ENCODE measurements around the gene TAAR1.

TAAR1 gene

DNA sequence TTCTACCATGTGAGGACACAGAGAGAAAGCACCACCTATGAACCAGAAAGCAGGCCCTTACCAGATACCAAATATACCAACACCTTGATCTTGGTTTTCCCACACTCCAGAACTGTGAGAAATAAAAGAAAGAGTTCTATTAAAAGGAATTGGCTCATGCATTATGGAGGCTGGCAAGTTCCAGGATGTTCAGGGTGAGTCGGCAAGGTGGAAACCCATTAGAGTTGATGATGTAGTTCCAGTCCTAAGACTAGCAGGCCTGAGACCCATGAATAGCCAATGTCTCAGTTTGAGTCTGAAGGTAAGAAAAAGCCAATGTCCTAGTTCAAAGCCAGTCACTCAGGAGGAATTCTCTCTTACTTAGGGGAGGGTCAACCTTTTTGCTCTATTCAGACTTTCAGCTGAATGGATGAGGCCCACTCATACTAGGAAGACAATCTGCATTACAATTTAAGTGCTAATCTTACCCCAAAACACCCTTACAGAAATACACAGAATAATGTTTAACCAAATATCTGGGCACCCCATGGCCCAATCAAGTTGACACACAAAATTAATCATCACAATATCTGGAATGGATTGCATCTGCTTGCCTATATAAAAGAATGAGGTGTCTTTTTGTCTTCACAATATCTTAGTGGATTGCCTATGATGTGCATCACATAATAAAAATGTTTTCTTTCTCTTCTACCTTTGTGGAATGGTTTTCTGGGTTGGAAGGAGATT is 5.5 kb upstream of the TAAR1 start:
- DNase-seq (ENCODE audit: low read depth, low spot score), result no peak
- H3K4me3 ChIP-seq (ENCODE audit: low read depth, low read length), result no peak overlapping the region
- TF ChIP-seq CTCF (IDR thresholded peaks at IDR 0.05; ENCODE audit: low read depth, low read length), result no peak
- in situ Hi-C loops (cut with HindIII; ENCODE audit: low sequenced_read_pairs), result no loop called here

- H3K4me3 ChIP-seq (ENCODE audit: low read depth, low read length), result no peak overlapping the region
- in situ Hi-C loops (cut with HindIII; ENCODE audit: low sequenced_read_pairs), result no loop called here
- TF ChIP-seq CTCF (IDR thresholded peaks at IDR 0.05; ENCODE audit: low read depth, low read length), result no peak
- no peak for DNase-seq (ENCODE audit: low read depth, low spot score)
Observed at GRCh38 chr6:132663661-132664060, 4.7 kb upstream of the TAAR1 start.

DNA sequence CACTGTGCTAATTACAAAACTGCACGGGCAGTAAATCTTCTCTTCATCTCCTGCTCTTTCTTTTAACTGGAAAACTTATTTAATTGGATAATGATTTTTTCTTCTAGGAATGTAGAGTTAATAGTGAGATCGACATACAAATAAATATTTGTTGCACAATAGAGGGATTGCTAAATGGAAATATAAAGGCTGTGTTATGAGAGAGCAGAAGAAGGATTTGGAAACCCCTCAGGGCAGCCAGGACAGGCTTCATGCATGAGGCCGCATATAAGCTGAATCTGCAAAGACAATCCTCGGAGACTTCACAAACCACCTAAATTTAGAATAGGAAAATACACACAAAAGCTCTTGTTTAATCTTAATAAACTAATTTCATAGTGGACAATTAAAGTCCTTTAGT is 2.9 kb upstream of the TAAR1 start:
- in situ Hi-C loops (cut with HindIII; ENCODE audit: low sequenced_read_pairs), result no loop called here
- TF ChIP-seq CTCF (IDR thresholded peaks at IDR 0.05; ENCODE audit: low read depth, low read length), result no peak
- H3K4me3 ChIP-seq (ENCODE audit: low read depth, low read length), result no peak overlapping the region
- no peak for DNase-seq (ENCODE audit: low read depth, low spot score)

GRCh38 chr6:132651062-132651461 is 7.9 kb downstream of the TAAR1 start:
- no peak overlapping the region for H3K4me3 ChIP-seq (ENCODE audit: low read depth, low read length)
- in situ Hi-C loops (cut with HindIII; ENCODE audit: low sequenced_read_pairs), result no loop called here

GRCh38 chr6:132650429-132650828 is 8.6 kb downstream of the TAAR1 start:
- TF ChIP-seq CTCF (IDR thresholded peaks at IDR 0.05; ENCODE audit: low read depth, low read length), result no peak
- DNase-seq (ENCODE audit: low read depth, low spot score), result no peak
- H3K4me3 ChIP-seq (ENCODE audit: low read depth, low read length), result no peak overlapping the region
- in situ Hi-C loops (cut with HindIII; ENCODE audit: low sequenced_read_pairs), result no loop called here

More at GRCh38 chr6:132651062-132651461, 7.9 kb downstream of the TAAR1 start:
- TF ChIP-seq CTCF (IDR thresholded peaks at IDR 0.05; ENCODE audit: low read depth, low read length), result no peak
- no peak for DNase-seq (ENCODE audit: low read depth, low spot score)

DNA sequence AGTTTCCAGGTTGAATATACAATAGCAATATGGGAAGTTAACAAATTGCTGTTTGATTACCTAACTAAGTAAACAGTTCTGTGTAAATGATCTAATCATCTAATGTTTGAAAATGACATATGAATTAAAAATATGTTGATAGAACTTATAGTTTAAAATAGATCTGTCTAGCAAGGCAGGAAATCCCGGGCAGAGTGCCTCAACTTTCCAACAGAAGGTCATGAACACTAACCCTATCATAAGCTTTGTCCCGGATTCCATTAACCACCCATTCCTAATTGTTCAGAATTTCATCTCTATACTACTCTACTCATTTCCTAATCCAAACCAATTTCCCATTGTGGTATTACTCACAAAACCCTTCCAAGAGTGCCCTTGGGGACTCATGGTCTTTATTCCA is 10.2 kb downstream of the TAAR1 start:
- H3K4me3 ChIP-seq (ENCODE audit: low read depth, low read length), result no peak overlapping the region
- DNase-seq (ENCODE audit: low read depth, low spot score), result no peak
- TF ChIP-seq CTCF (IDR thresholded peaks at IDR 0.05; ENCODE audit: low read depth, low read length), result no peak
- in situ Hi-C loops (cut with HindIII; ENCODE audit: low sequenced_read_pairs), result no loop called here
